HEK293T (cell line): ENCODE measurements around the gene CLTA.

Experiments
- ARNT ChIP-seq: fragments of 450-650 bp; IDR thresholded peaks from 2 replicates; pipeline ENCODE4 v1.6.1; 2017; ENCODE audit warnings: mild to moderate bottlenecking
- BHLHE40 ChIP-seq: fragments of 450-650 bp; IDR thresholded peaks from 2 replicates; pipeline ENCODE4 v1.6.1; 2016; ENCODE audit warnings: mild to moderate bottlenecking, moderate library complexity, borderline replicate concordance
- CTBP1 ChIP-seq: fragments of 450-650 bp; IDR thresholded peaks from 2 replicates; pipeline ENCODE4 v1.6.1; 2016; ENCODE audit warnings: borderline replicate concordance
- ELF4 ChIP-seq: fragments of 450-650 bp; IDR thresholded peaks from 2 replicates; pipeline ENCODE4 v1.6.1; 2017; ENCODE audit warnings: antibody characterized with exemption
- FOXA1 ChIP-seq: fragments of 450-650 bp; IDR thresholded peaks from 2 replicates; pipeline ENCODE4 v1.6.1; 2016; ENCODE audit warnings: mild to moderate bottlenecking
- FOXK2 ChIP-seq: fragments of 450-650 bp; IDR thresholded peaks from 2 replicates; pipeline ENCODE4 v1.6.1; 2016; ENCODE audit warnings: mild to moderate bottlenecking
- FOXM1 ChIP-seq: fragments of 450-650 bp; IDR thresholded peaks from 2 replicates; pipeline ENCODE4 v1.6.1; 2017; ENCODE audit warnings: mild to moderate bottlenecking, borderline replicate concordance
- HDGF ChIP-seq: fragments of 450-650 bp; IDR thresholded peaks from 2 replicates; pipeline ENCODE4 v1.6.1; 2017; ENCODE audit warnings: antibody characterized with exemption, borderline replicate concordance
- L3MBTL2 ChIP-seq: fragments of 450-650 bp; conservative IDR thresholded peaks from 2 replicates; pipeline ENCODE4 v1.6.1; 2016; ENCODE audit warnings: mild to moderate bottlenecking
- LEF1 ChIP-seq: fragments of 450-650 bp; IDR thresholded peaks from 2 replicates; pipeline ENCODE4 v1.6.1; 2017; ENCODE audit warnings: mild to moderate bottlenecking, borderline replicate concordance
- SP1 ChIP-seq: fragments of 450-650 bp; IDR thresholded peaks from 2 replicates; pipeline ENCODE4 v1.6.1; 2017
- SUZ12 ChIP-seq: fragments of 450-650 bp; IDR thresholded peaks from 2 replicates; pipeline ENCODE4 v1.6.1; 2016; ENCODE audit warnings: mild to moderate bottlenecking
- TARDBP ChIP-seq: fragments of 450-650 bp; IDR thresholded peaks from 2 replicates; pipeline ENCODE4 v1.6.1; 2016
- TF ChIP-seq, protein P1 (sequence below): fragments of 450-650 bp; IDR thresholded peaks from 2 replicates; pipeline ENCODE4 v1.6.1; 2016

DNA sequence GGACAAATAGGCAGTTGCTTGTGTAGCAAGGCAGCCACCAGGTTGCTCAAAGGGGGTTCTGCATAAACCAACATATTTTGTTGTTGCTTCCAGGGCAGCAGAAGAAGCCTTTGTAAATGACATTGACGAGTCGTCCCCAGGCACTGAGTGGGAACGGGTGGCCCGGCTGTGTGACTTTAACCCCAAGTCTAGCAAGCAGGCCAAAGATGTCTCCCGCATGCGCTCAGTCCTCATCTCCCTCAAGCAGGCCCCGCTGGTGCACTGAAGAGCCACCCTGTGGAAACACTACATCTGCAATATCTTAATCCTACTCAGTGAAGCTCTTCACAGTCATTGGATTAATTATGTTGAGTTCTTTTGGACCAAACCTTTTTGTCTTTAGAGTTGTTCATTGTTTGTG lies 20.8 kb downstream of the CLTA start:
- TF ChIP-seq FOXA1 (no peak), SUZ12 (no peak), BHLHE40 (no peak), HDGF (no peak), SP1 (no peak), ELF4 (no peak), LEF1 (no peak), FOXK2 (no peak), TARDBP (no peak), CTBP1 (no peak), FOXM1 (no peak), L3MBTL2 (no peak), ARNT (no peak)
- TF ChIP-seq, protein P1, sequence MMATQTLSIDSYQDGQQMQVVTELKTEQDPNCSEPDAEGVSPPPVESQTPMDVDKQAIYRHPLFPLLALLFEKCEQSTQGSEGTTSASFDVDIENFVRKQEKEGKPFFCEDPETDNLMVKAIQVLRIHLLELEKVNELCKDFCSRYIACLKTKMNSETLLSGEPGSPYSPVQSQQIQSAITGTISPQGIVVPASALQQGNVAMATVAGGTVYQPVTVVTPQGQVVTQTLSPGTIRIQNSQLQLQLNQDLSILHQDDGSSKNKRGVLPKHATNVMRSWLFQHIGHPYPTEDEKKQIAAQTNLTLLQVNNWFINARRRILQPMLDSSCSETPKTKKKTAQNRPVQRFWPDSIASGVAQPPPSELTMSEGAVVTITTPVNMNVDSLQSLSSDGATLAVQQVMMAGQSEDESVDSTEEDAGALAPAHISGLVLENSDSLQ: no peak
